ENCODE results near the gene CUL7.

GRCh38 chr6:43037197-43037596 lies 16.5 kb downstream of the CUL7 start:
- TF ChIP-seq CTCF (conservative IDR thresholded peaks at IDR 0.05; ENCODE audit: low read depth, low read length) (no peak), EZH2 (IDR thresholded peaks at IDR 0.05; ENCODE audit: low read length, unreplicated experiment) (no peak)
